ENCODE results near the gene PCDH8.
"Not testable (repeated sequence)": the region's sequence is repeated elsewhere in the genome, so short reads cannot be mapped to it uniquely, and the experiment has no call there.

Gene PCDH8

DNA sequence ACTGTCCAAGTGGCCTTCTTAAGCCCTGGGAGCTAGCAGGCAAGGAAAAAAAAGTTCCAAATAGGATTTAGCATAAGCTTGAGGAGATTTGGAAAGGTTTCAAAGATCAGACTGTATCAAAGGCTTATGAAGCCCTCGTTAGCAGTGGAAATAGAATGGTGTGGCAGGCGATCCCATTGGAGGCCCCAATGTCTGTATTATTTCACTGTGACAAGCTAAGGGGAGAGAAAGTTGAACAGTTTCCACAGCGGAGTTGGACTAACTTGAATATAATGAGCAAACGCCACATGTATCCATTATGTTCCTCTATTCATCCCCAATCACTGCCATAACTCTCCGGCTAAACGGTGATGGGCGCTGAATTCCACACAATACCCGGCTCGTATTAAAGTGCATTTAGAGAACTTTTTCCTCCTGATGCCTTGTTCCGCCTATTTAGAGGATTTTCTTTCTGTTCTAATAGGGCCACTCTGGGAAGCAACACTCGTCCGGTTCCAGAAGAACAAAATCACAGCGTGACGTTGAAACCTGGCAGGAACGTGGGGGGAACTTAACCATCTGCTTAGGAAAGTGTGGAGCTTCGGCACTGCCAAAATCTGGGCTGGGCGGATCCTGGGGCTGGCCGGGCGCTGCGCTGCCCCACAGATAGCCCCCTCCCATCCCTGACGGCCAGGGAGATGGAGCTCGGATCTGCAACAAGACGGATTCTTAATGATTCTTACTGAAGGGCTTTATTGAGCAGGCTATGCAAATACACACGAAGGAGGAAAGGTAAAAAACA is 1.0 kb upstream of the PCDH8 start:
- no peak for DNase-seq

DNA sequence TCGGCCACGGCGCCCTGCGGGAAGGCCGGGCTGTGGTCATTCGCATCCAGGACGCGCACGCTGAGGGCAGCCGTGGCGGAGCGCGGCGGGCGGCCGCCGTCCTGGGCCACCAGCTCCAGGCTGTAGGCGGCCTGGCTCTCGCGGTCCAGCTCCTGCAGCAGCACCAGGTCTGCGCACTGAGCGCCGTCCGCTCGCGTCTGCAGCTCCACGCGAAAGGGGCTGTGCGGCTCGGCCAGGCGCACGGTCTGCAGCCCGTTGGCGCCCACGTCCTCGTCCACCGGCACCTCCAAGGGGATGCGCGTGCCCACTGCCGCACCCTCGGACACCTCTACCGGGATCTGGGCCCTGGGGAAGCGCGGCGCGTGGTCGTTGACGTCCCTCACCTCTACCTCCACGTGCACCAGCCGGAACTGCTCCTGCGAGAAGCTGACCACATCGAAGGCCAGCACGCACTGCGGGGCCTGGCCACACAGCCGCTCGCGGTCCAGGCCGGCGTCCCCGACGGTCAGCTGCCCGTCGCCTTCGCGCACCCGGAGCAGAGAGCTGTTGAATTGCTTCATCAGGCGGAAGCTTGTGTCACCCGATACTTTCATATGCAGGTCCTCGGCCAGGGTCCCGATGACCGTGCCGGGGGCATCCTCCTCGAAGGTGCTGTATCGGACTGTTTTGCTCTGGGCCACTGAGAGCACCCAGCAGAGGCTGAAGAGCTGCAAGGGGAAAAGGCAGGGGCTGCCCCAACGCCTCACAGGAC is 583 bp downstream of the PCDH8 start:
- no peak for DNase-seq

DNA sequence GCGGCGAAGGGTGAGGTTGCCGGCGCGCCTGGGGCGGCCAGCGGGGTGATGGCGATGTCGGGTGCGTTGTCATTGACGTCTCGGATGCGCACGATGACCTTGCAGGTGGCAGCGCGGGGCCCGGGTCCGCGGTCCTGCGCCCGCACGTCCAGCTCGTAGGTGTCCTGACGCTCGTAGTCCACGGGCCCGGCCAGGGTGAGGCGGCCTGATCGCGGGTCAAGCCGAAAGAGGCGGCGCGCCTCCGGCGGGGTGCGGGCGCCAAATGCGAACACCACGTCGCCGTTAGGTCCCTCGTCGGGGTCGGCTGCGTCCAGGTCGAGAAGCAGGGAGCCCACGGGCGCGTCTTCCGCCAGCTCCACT is 1.1 kb downstream of the PCDH8 start:
- no peak for DNase-seq

DNA sequence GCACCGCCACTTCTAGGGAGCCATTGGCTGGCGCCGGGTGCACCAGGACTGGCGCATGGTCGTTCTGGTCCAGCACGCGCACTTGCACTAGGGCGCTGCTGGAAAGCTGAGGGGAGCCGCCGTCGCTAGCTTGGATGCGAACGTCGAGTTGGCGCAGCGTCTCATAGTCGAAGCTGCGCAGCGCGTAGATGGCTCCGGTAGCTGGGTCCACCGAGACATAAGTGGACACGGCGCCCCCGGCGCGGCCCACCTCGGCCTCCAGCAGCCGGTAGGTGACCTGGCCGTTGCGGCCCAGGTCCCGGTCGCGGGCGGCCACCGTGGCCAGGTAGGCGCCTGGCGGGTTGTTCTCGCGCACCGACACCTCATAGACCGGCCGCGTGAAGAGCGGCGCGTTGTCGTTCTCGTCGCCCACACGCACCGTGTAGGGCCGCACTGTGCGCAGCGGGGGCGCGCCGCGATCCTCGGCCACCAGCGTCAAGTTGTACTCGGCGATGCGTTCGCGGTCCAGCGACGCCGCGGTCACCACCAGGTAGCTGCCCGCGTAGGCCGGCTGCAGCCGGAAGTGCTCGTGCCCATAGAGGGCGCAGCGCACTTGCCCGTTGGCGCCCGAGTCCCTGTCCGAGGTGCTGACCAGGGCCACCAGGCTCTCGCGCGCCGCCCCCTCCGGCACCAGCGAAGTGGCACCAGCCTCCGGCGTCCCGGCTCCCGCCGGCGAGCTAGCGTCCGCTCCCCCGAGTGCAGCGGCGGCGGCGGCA is 1.7 kb downstream of the PCDH8 start:
- DNase-seq, result no peak

DNA sequence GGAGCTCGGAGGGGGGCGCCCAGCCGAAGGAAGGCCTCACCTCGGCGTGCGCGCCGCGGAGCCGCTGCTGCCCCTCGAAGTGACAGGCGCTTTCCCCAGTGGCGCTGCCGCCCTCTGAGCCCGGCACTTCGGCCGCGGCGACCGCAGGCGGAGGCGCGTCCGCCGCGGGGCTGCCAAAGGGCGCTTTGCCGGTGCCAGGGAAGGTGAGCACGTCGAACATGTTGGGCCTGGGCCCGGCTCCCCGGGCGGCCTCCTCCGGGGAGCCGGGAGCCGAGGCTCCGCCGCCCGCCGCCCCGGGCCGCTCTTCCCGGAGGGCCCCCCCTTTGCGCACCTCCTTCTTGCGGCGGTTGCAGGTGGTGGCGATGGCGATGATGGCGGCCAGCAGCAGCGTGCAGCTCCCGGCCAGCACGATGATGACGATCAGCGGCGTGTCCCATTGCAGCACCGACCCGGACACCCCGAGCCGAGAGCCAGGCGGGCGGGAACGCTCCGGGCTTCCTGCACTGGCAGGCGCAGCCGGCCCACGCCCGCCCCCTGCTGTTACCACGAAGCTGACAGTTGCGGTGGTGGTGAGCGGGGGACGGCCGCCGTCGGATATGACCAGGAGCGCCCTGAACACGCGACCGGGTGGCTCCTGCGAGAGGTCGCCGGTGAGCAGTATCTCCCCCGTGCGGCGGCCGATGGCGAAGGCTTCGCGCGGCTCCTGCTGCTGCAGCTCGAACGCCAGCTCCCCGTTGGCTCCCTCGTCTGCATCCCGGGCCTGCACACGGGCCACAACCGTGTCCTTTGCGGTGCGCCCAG is 2.5 kb downstream of the PCDH8 start:
- no peak for DNase-seq

DNA sequence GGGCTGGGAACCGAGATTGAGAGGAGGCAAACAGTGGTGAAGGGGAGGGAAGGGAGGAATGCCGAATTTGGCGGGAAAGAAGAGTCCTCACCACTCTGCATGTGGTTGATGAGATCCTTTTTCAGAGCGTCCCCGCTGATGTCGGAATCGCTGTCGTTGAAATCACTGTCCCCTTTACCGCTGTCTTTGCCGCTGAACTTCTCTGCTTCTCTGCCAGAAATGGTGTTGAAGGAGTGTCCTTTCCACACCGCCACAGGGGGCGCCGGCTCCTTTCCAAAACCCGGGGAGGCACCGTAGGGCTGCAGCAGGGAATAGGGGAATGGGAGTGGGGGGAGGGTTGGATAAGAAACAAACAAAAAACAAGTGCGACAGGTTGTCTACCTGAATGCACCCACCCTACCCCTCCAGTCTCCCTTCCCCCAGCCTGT is 3.1 kb downstream of the PCDH8 start:
- DNase-seq, result no peak

DNA sequence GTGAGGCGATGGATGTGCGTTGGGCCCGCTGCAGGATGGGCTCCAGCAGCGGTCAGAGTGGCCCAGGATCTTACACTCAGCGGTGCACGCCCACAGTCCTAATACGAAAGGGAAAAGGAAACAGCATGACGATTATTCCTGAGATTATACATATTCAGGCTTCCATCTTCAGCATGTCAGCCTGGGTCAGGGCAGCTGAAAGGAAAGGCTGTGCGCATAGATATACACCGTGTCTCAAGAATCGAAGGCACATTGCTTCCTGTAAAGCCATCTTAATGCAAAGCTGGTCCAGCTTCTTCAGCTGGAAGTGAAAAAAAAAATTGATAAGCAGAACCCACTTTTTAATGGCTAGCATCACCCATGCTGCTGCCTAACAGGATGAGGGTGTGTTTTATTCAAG is 3.6 kb downstream of the PCDH8 start:
- DNase-seq, result no peak

DNA sequence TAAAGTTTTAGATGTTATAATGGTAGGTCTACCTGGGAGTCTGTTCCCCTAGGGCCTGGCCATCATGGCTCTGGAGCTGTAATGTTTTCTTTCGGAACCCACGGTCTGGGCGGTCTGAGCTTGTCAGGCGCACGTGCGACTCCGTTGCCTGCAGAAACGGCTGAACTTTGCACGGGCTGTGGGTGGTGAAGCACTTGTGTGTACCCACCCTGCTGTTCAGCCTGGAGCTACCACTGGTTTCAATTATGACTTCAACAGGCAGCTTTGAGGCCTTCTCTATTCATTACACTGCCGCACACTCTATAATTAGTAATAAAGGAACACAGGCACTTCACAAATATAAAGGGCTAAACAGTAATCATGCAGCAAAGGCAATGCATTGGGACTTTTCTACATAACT is 6.0 kb downstream of the PCDH8 start:
- DNase-seq, result no peak

DNA sequence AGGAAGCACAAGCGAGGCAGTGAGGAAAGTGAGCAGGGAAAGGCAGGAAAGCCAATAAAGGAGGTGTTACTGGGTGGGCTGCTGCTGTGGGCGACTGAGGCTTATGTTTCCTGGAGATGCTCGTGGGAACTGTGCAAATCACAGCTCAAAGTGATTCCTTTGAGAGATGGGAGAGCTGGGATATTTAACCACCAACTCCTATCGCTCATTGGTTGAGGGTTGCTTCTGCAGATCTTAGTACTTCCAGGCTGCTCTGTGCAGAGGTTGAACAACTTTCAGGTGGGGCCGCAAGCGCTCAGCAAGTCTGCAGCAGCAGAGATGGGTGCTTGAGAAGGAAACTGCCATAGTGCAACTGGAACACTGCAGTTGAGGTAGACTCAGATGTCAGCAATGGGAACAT is 8.4 kb downstream of the PCDH8 start:
- DNase-seq, result no peak

DNA sequence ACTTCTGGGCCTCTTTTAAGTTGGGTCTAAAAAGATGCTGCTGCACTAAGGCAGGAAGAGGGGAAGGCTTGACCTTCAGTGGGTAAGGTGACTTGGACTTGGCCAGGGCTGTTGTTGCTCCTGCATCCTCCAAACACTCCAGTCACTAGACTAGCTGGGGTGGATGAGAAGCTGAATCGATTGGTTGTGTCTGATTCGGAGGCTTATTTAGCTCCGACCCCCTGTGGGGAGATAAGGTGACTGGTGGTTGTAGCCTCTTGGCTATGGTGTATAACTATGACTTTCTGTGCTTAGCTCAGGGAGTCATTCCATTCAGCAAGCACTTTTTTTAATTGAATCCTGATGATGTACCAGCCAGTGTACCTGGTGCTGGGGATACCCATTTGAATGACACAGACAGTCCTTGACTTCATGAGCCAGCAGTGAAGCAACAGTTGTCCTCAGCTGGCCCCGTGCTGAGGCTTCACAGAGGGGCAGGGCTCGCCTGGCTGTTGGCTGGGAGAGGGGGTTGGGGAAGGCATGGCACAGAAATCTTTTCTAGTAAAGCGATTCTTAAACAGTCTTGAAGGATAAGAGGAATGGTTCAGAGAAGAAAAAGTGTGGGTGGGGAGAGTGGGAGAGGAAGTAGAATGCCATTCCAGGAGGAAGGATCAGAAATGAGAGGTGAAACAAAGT is 9.9 kb downstream of the PCDH8 start:
- DNase-seq, result no peak

DNA sequence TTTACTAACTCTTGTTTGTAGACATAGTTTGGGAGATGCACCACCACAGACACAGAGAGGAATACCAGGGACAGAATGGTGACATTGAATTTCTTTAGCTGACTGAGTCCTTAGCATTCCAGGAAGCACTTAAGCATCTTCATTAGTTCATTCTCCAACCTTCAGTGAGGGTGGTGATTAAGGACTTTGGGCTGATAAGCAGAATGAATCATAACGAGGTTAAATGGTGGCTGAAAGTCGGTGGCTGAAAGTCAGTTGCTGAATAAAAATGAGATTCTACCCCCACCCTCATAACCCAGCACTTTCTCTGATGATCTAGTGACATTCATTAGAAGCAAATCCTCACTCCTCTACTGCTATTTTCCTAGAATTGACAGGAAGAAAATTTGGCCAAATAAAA is 10.6 kb downstream of the PCDH8 start:
- DNase-seq, result no peak

DNA sequence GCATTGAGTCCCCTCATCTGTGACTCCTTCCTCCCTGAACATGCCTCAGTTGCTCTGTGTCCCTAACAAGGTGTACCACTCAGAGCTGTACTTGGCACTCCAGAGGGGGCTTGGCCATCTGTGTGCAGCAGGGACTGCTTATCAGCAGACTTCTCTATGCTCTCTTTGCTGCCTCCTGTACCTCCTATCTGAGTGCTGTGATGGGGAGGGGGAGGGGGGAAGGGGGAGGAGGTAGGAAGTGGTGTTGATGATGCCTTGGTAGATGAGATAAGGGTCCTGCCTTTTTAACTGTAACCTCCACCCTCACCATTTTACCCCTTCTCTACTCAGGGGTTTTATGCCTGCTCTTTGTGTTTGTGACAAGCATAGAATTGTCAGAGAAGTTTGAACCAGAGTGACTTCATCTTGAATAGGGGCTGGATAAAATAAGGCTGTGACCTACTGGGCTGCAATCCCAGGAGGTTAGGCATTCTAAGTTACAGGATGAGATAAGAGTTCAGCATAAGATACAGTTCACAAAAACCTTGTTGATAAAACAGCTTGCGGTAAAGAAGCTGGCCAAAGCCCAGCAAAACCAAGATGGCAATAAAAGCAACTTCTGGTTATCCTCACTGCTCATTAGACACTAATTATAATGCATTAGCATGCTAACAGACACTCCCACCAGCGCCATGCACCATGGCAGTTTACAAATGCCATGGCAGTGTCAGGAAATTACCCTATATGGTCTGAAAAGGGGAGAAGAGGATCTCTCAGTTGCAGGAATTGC is 13.2 kb downstream of the PCDH8 start:
- no peak for DNase-seq

DNA sequence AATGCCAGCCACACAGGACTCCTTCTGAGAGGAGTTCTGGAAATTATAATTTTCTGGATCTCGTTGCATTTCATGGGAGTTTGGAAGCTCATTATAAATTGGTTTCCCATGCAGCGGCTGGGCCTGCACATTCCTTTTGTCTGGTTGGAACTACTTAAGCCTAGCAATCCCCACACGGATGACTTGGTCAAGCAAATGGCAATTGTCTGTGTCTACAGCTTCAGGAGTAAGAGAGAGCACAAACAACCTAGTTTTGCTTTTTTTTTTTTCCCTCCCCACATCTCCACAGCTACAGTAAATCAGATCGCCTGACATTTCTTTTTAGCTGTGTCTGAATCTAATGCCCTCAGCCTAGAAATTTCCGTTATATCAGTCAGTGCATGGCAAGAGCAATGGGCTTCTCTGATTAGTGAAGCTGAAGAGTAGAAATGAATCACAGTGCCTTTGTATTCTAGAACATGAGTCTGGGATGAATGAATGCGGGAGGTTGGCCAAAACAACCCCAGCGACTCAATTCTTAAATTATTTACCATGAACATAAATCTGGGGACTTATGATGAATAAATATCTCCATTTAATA is 15.1 kb downstream of the PCDH8 start:
- no peak for DNase-seq

DNA sequence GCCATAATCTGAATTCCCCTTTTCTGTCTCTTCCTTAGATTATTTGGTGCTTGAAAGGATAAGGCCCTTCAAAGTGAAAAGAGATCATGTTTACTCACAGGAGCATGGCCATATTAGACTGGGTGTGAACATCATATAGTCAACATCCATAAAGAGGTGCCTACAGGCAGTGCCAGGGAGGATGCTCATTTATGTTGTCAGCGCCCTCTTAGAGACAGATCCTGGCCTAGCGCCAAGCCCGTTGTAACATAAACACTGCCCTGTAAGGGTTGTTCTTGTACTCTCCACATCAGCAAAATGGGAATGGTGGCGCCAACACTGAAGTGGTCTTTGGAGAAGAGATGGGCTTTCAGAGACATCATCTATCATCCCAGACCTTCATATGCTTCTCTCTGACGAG is 16.1 kb downstream of the PCDH8 start:
- DNase-seq, result no peak

DNA sequence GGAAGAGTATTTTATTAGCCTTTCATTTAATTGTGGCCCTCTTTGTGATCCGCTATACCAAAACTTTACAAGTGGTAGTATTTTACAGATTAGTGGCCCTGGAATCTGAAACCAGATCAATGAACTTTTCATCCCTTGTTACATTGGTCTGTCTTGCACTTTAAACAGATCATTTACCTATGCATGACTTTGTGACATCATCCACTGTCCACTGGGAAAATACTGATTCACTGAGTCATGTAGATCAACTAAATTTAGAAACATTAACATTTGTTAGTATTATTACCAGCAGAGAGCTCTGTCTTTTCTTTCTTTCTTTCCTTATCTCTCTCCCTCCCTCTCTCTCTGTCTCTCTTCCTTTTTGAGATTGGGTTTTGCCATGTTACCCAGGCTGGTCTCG is 17.5 kb downstream of the PCDH8 start:
- no peak for DNase-seq

DNA sequence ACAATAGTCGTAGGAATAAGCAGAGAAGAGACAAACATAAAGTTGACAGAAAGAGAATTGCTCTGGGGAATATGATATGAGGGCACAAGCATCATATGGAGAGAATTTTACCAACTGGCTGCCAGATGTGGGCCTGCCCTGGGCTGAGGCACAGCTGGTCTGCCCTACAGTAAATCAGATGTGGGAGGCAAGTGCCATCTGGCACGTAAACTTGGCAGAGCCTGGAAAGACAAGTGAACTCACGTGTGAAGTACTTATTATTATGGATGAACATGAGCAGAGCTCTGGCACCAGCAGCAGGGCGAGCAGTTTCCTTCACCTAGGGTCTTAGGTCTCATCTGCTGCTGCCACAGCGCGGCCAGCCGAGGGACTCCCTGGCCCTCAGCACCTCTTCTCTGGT is 20.6 kb downstream of the PCDH8 start:
- no peak for DNase-seq

DNA sequence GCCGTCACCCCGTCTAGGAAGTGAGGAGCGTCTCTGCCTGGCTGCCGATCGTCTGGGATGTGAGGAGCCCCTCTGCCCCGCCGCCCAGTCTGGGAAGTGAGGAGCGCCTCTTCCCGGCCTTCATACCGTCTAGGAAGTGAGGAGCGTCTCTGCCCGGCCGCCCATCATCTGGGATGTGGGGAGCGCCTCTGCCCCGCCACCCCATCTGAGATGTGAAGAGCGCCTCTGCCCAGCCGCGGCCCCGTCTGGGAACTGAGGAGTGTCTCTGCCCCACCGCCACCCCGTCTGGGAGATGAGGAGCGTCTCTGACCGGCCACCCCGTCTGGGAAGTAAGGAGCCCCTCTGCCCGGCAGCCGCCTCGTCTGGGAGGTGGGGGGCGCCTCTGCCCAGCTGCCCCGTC is 30.6 kb downstream of the PCDH8 start:
- DNase-seq, result not testable (repeated sequence)

DNA sequence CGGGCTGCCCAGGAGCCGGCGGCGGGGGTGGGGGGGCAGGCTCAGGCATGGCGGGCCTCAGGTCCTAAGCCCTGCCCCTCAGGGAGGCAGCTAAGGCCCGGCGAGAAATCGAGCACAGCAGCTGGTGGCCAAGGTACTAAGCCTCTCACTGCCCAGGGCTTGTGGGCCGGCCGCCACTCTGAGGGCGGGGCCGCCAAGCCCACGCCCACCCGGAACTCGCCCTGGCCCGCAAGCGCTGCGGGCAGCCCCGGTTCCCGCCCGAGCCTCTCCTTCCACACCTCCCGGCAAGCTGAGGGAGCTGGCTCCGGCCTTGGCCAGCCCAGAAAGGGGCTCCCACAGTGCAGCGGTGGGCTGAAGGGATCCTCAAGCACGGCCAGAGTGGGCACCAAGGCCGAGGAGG is 33.1 kb downstream of the PCDH8 start:
- DNase-seq, result no peak

DNA sequence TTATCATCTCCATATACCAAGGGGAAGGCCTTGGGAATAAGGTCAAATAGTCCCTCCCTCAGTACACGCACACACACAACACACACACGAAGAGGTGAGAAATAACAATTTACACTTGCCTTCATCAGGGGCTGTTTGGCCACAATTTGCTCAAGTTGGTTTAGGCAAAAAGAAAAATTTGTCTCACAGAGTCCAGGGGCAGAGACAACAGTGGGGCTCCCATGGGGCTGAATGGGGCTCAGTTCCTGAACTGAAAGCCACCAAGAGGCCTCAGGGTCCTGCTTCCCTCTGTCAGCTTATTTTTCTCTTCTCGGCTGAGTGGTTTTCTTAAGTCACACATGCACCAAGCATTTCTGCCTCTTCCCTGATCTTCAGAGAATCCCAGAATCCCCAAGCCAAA is 35.5 kb downstream of the PCDH8 start:
- DNase-seq, result no peak

DNA sequence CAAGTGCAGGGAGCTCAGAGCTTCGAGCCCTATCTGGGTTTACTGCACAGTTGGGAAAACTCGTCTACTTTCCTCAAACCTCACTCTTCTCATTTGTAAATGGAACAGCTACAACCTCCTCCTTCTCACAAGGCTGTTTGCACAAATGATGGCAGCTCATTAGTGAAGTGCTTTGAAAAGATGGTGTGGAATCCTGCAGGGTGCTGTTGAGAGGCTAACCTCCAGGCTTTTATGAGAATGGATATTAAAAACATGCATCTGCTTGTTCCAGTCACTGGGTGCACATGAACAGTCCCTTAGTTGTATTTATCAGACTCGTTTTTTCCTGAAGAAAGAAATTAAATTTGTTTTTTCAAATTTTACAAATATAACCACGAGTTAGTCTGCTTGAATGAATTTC is 36.6 kb downstream of the PCDH8 start:
- DNase-seq, result no peak

DNA sequence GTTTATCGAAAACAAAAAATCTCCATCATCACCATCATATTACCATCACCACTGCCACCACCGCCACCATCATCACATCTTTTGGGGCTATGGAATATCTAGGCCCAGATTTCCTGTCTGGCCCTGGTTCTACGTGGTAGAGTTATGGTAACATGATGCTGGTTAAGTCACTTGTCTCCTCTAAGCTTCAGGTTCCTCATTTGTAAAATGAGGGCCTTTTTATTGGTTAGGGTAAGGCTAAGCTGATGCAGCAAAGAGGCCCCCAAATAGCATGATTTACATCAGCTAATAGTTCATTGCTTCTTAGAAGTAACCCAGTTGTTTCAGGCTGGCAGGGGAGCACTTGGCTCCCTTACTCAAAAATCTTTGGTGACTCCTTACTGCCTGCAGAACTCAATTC is 37.9 kb downstream of the PCDH8 start:
- DNase-seq, result no peak
